Mesenchymal stem cell (in vitro differentiated cells and primary cell): ENCODE results near the gene CERK.

Experiments
- DNase-seq: peaks from one replicate; pipeline ENCODE4 v3.0.0-alpha.2; 2013
- H2AFZ ChIP-seq: one replicate; pipeline ENCODE4 v1.6.1; 2013; ENCODE audit warnings: low read depth, mild to moderate bottlenecking, control low read depth, inconsistent platforms, low read length, moderate library complexity
- H2AK5ac ChIP-seq: 2 replicates; pipeline ENCODE4 v1.6.1; 2013; ENCODE audit warnings: low read length, moderate library complexity, mild to moderate bottlenecking, inconsistent platforms; ENCODE audit not compliant: severe bottlenecking
- H2BK120ac ChIP-seq: one replicate; pipeline ENCODE4 v1.6.1; 2013; ENCODE audit warnings: low read depth, mild to moderate bottlenecking, inconsistent platforms, low read length, moderate library complexity
- H2BK12ac ChIP-seq, 2 experiments: one replicate each; pipeline ENCODE4 v1.6.1; 2013; ENCODE audit warnings: inconsistent platforms in 2 of 2, low read length in 2 of 2, mild to moderate bottlenecking in 2 of 2, moderate library complexity in 2 of 2, control low read depth in 1 of 2
- H2BK15ac ChIP-seq: one replicate; pipeline ENCODE4 v1.6.1; 2013; ENCODE audit warnings: mild to moderate bottlenecking, low read depth, inconsistent platforms; ENCODE audit not compliant: poor library complexity, severe bottlenecking
- H2BK5ac ChIP-seq: 2 replicates; pipeline ENCODE4 v1.6.1; 2013; ENCODE audit warnings: low read depth, mild to moderate bottlenecking, low read length, control low read depth, inconsistent platforms; ENCODE audit not compliant: poor library complexity, severe bottlenecking
- H3K14ac ChIP-seq, 2 experiments: one replicate each; pipeline ENCODE4 v1.6.1; 2013; ENCODE audit warnings: inconsistent platforms in 2 of 2, low read length in 2 of 2, control low read depth in 1 of 2, mild to moderate bottlenecking in 1 of 2, moderate library complexity in 1 of 2
- H3K18ac ChIP-seq, 2 experiments: one replicate each; pipeline ENCODE4 v1.6.1; 2013; ENCODE audit warnings: inconsistent platforms in 2 of 2, low read length in 2 of 2, control low read depth in 1 of 2, low read depth in 1 of 2, mild to moderate bottlenecking in 1 of 2
- H3K23ac ChIP-seq, 2 experiments: one replicate each; pipeline ENCODE4 v1.6.1; 2013; ENCODE audit warnings: inconsistent platforms in 2 of 2, low read length in 2 of 2, mild to moderate bottlenecking in 2 of 2, moderate library complexity in 2 of 2, control low read depth in 1 of 2
- H3K27ac ChIP-seq: 2 replicates; pipeline ENCODE4 v1.5.1; 2013; ENCODE audit warnings: mild to moderate bottlenecking, moderate library complexity, low read length, control low read depth, inconsistent platforms; ENCODE audit not compliant: poor library complexity, severe bottlenecking
- H3K27me3 ChIP-seq, 2 experiments: 2 replicates each; pipeline versions ENCODE4 v1.6.1 to v1.7.0; 2013; ENCODE audit warnings: low read length in 2 of 2, mild to moderate bottlenecking in 2 of 2, moderate library complexity in 2 of 2, control low read depth in 1 of 2, inconsistent platforms in 1 of 2; ENCODE audit not compliant: control insufficient read depth in 1 of 2, insufficient read depth in 1 of 2
- H3K36me3 ChIP-seq, 2 experiments: 2 replicates each; pipeline versions ENCODE4 v1.6.1 to v1.7.0; 2013; ENCODE audit warnings: low read length in 2 of 2, control low read depth in 1 of 2, inconsistent platforms in 1 of 2, low read depth in 1 of 2, mild to moderate bottlenecking in 1 of 2; ENCODE audit not compliant: insufficient read depth in 2 of 2, control insufficient read depth in 1 of 2
- H3K4ac ChIP-seq, 2 experiments: one replicate each; pipeline ENCODE4 v1.6.1; 2013; ENCODE audit warnings: inconsistent platforms in 2 of 2, low read length in 2 of 2, mild to moderate bottlenecking in 2 of 2, moderate library complexity in 2 of 2, control low read depth in 1 of 2, low read depth in 1 of 2
- H3K4me1 ChIP-seq: 2 replicates; pipeline ENCODE4 v1.6.1; 2013; ENCODE audit warnings: low read depth, low read length, control low read depth; ENCODE audit not compliant: control insufficient read depth, insufficient read depth
- H3K4me2 ChIP-seq: 2 replicates; pipeline ENCODE4 v1.6.1; 2013; ENCODE audit warnings: low read length, mild to moderate bottlenecking, inconsistent platforms; ENCODE audit not compliant: poor library complexity, severe bottlenecking
- H3K4me3 ChIP-seq, 2 experiments: 2 replicates each; pipeline versions ENCODE4 v1.5.1 to v1.7.0; 2013; ENCODE audit warnings: low read length in 2 of 2, mild to moderate bottlenecking in 2 of 2, control low read depth in 1 of 2, low read depth in 1 of 2; ENCODE audit not compliant: insufficient read depth in 1 of 2
- H3K79me1 ChIP-seq: replicated peaks from 2 replicates; pipeline ENCODE4 v1.6.1; 2013; ENCODE audit warnings: mild to moderate bottlenecking, control low read depth, low read length, inconsistent platforms; ENCODE audit not compliant: poor library complexity, severe bottlenecking
- H3K9ac ChIP-seq: 2 replicates; pipeline ENCODE4 v1.7.0; 2013; ENCODE audit warnings: mild to moderate bottlenecking, low read length, moderate library complexity
- H3K9me3 ChIP-seq: 2 replicates; pipeline ENCODE4 v1.7.0; 2013; ENCODE audit warnings: mild to moderate bottlenecking, low read length; ENCODE audit not compliant: control insufficient read depth
- H4K8ac ChIP-seq: one replicate; pipeline ENCODE4 v1.6.1; 2013; ENCODE audit warnings: inconsistent platforms, mild to moderate bottlenecking, low read length, moderate library complexity
- H4K91ac ChIP-seq: one replicate; pipeline ENCODE4 v1.6.1; 2013; ENCODE audit warnings: mild to moderate bottlenecking, low read length, inconsistent platforms
- WGBS: methylation state at CpG from one replicate; pipeline ENCODE4 v1.1.7; 2013; ENCODE audit warnings: mixed read lengths; 5-methylcytosine and 5-hydroxymethylcytosine counted together

CERK gene

GRCh38 chr22:46639843-46640242 lies 98.2 kb downstream of the CERK start:
- Histone ChIP-seq H3K27ac (peak overlapping the region; percentile 26), H2AFZ (no peak overlapping the region), H2BK12ac (no peak overlapping the region), H4K8ac (no peak overlapping the region), H3K23ac (no peak overlapping the region), H3K4me1 (peaks cover 38% of the 10 kb centered on the region), H3K36me3 (peaks cover 3 to 18% of the 10 kb centered on the region in 2 experiments), H3K4ac (no peak overlapping the region), H3K9ac (no peak overlapping the region), H2BK5ac (no peak overlapping the region), H3K14ac (no peak overlapping the region), H3K9me3 (no peaks in the 10 kb centered on the region), H3K27me3 (no peaks in the 10 kb centered on the region), H2BK15ac (no peak overlapping the region), H2AK5ac (no peak overlapping the region), H3K18ac (no peak overlapping the region), H4K91ac (no peak overlapping the region), H2BK120ac (no peak overlapping the region), H3K4me3 (no peak overlapping the region), H3K4me2 (no peak overlapping the region), H3K79me1 (peaks cover 12% of the 10 kb centered on the region)
- DNase-seq: no peak
- WGBS: 91% methylated on average over 11 of the region's 11 CpGs

GRCh38 chr22:46638601-46639431 lies 99.2 kb downstream of the CERK start:
- Histone ChIP-seq H3K4ac (no peak overlapping the region), H3K4me3 (no peak overlapping the region), H3K9me3 (no peaks in the 10 kb centered on the region), H3K4me2 (no peak overlapping the region), H3K14ac (no peak overlapping the region), H2BK15ac (peak overlapping the region; percentile 37), H4K91ac (peak overlapping the region; percentile 53), H3K27me3 (no peaks in the 10 kb centered on the region), H3K18ac (no peak overlapping the region), H3K23ac (no peak overlapping the region), H3K4me1 (peaks cover 46% of the 10 kb centered on the region), H2AK5ac (no peak overlapping the region), H3K9ac (no peak overlapping the region), H3K36me3 (peaks cover 3 to 18% of the 10 kb centered on the region in 2 experiments), H3K27ac (no peak overlapping the region), H3K79me1 (peaks cover 8% of the 10 kb centered on the region), H2BK12ac (no peak overlapping the region), H2AFZ (no peak overlapping the region), H2BK120ac (no peak overlapping the region), H2BK5ac (no peak overlapping the region), H4K8ac (no peak overlapping the region)
- 92% methylated on average over 18 of the region's 18 CpGs for WGBS
- peak; percentile 53 for DNase-seq

- H3K9me3 ChIP-seq: no peaks in the 10 kb centered on the region
- H2BK5ac ChIP-seq: no peak overlapping the region
- H2AK5ac ChIP-seq: no peak overlapping the region
- H4K91ac ChIP-seq: no peak overlapping the region
- no peak overlapping the region for H3K18ac ChIP-seq
- H4K8ac ChIP-seq: no peak overlapping the region
- no peak overlapping the region for H3K4ac ChIP-seq
- WGBS: 90% methylated on average over 21 of the region's 21 CpGs
- no peak overlapping the region for H2BK12ac ChIP-seq
- H3K27ac ChIP-seq: no peak overlapping the region
- no peak overlapping the region for H2AFZ ChIP-seq
- H2BK15ac ChIP-seq: peak overlapping the region; percentile 37
- no peak overlapping the region for H3K4me2 ChIP-seq
- H3K79me1 ChIP-seq: peaks cover 12% of the 10 kb centered on the region
- DNase-seq: no peak
- H3K4me3 ChIP-seq: no peak overlapping the region
- H3K4me1 ChIP-seq: peaks cover 52% of the 10 kb centered on the region
- peaks cover 3 to 25% of the 10 kb centered on the region in 2 experiments for H3K36me3 ChIP-seq
- H3K23ac ChIP-seq: no peak overlapping the region
- no peak overlapping the region for H2BK120ac ChIP-seq
- no peak overlapping the region for H3K9ac ChIP-seq
- no peak overlapping the region for H3K14ac ChIP-seq
- no peaks in the 10 kb centered on the region for H3K27me3 ChIP-seq
These were observed 100.1 kb downstream of the CERK start for GRCh38 chr22:46637711-46638600.
